Spinal cord (tissue), 10 donors: ENCODE results near the gene MORN1. TPM values are rescaled to one million over a fixed set of nuclear protein-coding genes. Genes with fewer than 3 reads are reported as not detected.

Source experiments
- DNase-seq, 6 donors: peaks; one replicate each; pipeline versions ENCODE4 v3.0.0 to v3.0.0-alpha.2; 2013 to 2015; ENCODE audit warnings: low spot score in 6 of 6, low read depth in 4 of 6
- H3K27ac ChIP-seq: one replicate; pipeline ENCODE4 v1.5.1; 2013; ENCODE audit warnings: low read depth, low read length, control low read depth
- H3K27me3 ChIP-seq: one replicate; pipeline ENCODE4 v1.6.1; 2013; ENCODE audit warnings: low read length; ENCODE audit not compliant: control insufficient read depth, insufficient read depth
- H3K36me3 ChIP-seq: one replicate; pipeline ENCODE4 v1.6.1; 2013; ENCODE audit warnings: low read length; ENCODE audit not compliant: control insufficient read depth, insufficient read depth
- H3K4me1 ChIP-seq: one replicate; pipeline ENCODE4 v1.6.1; 2013; ENCODE audit warnings: low read length; ENCODE audit not compliant: control insufficient read depth, insufficient read depth
- H3K4me3 ChIP-seq: one replicate; pipeline ENCODE4 v1.5.1; 2013; ENCODE audit warnings: low read depth, low read length, control low read depth
- H3K9me3 ChIP-seq: one replicate; pipeline ENCODE4 v1.6.1; 2013; ENCODE audit warnings: low read length; ENCODE audit not compliant: control insufficient read depth, insufficient read depth
- WGBS: methylation state at CpG from one replicate; pipeline ENCODE4 v1.1.5; 2013; ENCODE audit warnings: missing lambda C conversion rate; ENCODE audit not compliant: insufficient coverage; 5-methylcytosine and 5-hydroxymethylcytosine counted together
- polyA plus RNA-seq, 2 donors: library from polyadenylated mRNA; unstranded; fragments of 120-200 nt; gene quantifications; one replicate each; pipeline ENCODE4 v1.2.1, GENCODE V29; 2013; ENCODE audit not compliant: insufficient read length in 2 of 2
- total RNA-seq, 2 donors: library from RNA; depleted of rRNA in 1 of 2; stranded (reverse); fragments of 120-200 nt in 1 of 2; fragments of >200 nt in 1 of 2; gene quantifications; one replicate each; pipeline versions ENCODE4 v1.2.3 to v1.2.4, GENCODE V29; 2013 to 2014
- donor health status: healthy.

The MORN1 gene
- total and polyA plus RNA-seq, 4 donors = 8.4 to 17.5 (median 12.8) TPM

DNA sequence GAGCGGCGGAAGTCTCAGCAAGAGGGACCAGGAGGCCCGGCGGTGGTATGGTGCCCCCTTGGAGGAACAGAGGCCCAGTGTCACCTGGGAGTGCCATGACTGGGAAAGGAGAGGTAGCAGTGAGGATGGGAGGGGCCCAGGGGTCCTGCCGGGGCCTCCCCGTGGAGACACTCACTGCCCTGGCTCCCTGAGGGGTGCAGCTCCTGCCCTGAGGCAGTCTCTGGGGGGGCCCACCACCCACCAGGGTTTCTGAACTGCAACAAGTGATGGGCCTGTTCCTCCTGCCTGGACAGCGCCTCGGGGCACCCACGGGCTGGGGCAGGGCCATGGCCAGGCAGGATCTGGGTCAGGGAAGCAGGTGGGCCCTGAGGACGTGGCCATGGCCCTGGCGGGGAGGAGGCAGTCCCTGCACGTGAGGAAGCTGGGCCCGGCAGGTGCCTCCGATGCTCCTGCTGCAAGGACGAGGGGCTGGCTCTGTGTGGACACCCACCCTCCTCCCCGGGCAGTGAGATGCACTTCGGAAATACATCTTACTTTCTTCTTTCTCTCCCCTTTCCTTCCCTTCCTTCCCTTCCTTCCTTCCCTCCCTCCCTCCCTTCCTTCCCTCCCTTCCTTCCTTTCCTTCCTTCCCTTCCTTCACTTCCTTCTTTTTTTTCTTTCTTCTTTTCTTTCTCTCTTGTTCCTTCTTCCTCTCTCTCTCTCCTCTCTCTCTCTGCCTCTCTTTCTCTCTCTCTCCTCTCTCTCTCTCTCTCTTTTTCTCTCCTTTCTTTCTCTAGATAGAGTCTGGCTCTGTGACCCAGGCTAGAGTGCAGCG lies 66.6 kb downstream of the MORN1 start:
- Histone ChIP-seq H3K27me3 (peaks cover 5% of the 10 kb centered on the region), H3K27ac (no peak overlapping the region), H3K4me3 (no peak overlapping the region), H3K4me1 (peaks cover 70% of the 10 kb centered on the region), H3K36me3 (peaks cover 6% of the 10 kb centered on the region), H3K9me3 (no peaks in the 10 kb centered on the region)
- WGBS = 87% methylated on average over 17 of the region's 18 CpGs
- no peak for DNase-seq

DNA sequence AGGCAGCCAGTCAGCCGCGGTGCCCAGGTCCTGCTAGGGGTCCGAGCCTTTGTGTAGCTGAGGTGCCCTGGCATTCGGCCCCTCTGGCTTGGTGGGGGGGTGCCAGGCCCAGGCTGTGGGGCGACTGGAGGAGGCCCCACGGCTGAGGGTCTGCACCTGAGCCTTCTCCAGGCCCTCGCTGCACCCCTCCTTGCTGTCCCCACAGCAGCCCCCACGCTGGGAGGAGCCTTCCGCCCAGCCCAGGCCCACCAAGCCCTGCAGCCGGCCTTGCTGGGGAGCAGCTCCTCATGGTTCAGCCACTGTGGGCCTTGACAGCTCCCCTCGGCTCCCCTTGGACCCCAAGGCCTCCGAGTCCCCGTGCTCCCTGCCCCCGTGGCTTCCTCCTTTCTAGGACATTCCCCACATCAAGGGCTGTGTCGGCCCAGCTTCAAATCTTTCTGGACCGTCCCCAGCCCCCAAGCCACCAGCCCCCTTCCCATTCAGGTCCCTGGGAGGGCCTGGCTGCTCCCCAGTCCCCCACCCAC lies 67.8 kb downstream of the MORN1 start:
- peaks cover 72% of the 10 kb centered on the region for H3K4me1 ChIP-seq
- no peak overlapping the region for H3K27ac ChIP-seq
- WGBS = 83% methylated on average over 16 of the region's 16 CpGs

GRCh38 chr1:2322581-2323211 lies 68.7 kb downstream of the MORN1 start:
- peaks cover 75% of the 10 kb centered on the region for H3K4me1 ChIP-seq
- H3K27ac ChIP-seq = peak overlapping the region; percentile 69
- peaks cover 5% of the 10 kb centered on the region for H3K27me3 ChIP-seq
- H3K36me3 ChIP-seq = peaks cover 9% of the 10 kb centered on the region
- peak in 1 of 6 donors; percentile 67 for DNase-seq
- no peaks in the 10 kb centered on the region for H3K9me3 ChIP-seq
- peak overlapping the region; percentile 16 for H3K4me3 ChIP-seq
- WGBS = 30% methylated on average over 26 of the region's 41 CpGs

More for the DNA sequence above, 67.8 kb downstream of the MORN1 start:
- DNase-seq = no peak
- H3K27me3 ChIP-seq = peaks cover 5% of the 10 kb centered on the region
- no peaks in the 10 kb centered on the region for H3K9me3 ChIP-seq
- no peak overlapping the region for H3K4me3 ChIP-seq
- H3K36me3 ChIP-seq = peaks cover 6% of the 10 kb centered on the region

- H3K9me3 ChIP-seq = no peaks in the 10 kb centered on the region
- peak overlapping the region; percentile 16 for H3K4me3 ChIP-seq
- DNase-seq = peak in 3 of 6 donors; percentile 44 to 86 (median 80)
- 3% methylated on average over 25 of the region's 30 CpGs for WGBS
- H3K4me1 ChIP-seq = peaks cover 77% of the 10 kb centered on the region
- peak overlapping the region; percentile 69 for H3K27ac ChIP-seq
- H3K27me3 ChIP-seq = peaks cover 5% of the 10 kb centered on the region
- H3K36me3 ChIP-seq = peaks cover 13% of the 10 kb centered on the region
Observed at GRCh38 chr1:2322065-2322571, 69.2 kb downstream of the MORN1 start.

DNA sequence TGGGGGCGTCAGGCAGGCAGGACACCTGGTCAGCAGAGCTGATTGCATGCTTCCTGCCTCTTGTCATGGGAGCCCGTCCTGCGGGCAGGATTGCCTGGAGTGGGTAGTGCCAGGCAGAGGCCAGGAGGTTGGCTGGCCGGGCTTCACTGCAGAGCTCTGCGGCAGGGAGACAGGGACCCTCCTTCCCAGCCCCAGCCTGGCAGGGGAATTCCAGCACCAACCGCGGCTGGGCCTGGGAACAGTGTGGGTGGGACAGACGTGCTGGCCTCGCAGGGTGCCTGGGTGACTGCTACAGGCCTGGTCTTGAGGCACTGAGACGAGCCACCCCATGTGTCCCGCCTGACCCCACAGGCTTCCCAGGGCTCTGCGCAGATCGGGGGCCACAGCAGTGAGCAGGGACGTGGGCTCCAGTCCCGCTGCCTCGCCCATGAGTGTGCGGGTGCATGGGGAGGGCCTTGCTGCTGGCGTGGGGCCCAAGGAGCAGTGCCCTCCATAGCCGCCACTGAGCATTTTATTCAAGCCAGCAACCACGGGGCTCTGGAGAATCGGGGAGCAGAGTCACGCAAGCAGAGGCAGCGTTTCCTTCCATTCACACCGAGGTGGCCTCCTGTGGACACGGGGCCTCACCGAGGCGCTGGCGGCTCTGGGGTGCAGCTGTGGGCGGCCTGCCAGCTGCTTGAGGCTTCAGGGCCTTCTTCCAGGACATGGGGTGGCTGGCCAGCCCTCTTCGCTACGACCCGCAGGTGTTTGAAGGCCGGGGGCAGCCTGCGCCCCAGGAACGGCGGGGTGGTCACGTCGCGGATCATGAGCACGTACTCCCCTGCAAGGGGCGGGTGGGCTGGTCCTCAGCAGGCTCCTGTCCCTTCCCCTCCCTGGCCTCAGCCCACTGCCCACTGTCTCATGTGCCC lies 70.3 kb downstream of the MORN1 start:
- Histone ChIP-seq H3K36me3 (peaks cover 15% of the 10 kb centered on the region), H3K27me3 (peaks cover 5% of the 10 kb centered on the region), H3K4me1 (peaks cover 85% of the 10 kb centered on the region), H3K27ac (peak overlapping the region; percentile 69), H3K4me3 (no peak overlapping the region), H3K9me3 (no peaks in the 10 kb centered on the region)
- no peak for DNase-seq
- WGBS = 46% methylated on average over 33 of the region's 41 CpGs

DNA sequence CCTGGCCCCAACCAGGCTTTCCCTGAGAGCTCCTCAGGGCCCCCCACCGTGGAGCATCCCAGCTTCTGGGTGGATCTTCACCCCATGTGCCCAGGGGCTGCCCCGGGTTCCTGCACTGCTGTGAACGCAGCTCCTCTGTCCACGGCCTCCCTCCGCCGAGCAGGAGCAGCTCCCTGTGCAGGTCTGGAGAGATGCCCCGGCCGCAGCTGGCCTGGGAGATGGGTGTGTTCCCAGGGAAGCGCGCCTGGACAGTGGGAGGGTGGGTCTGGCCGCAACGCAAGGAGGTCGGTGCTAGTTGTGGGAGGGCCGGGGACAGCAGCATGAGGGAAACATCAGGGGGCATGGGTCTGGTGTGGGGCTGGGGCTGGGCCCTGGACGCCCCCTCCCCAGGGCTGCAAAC lies 71.3 kb downstream of the MORN1 start:
- H3K4me3 ChIP-seq = no peak overlapping the region
- WGBS = 86% methylated on average over 15 of the region's 15 CpGs
- peaks cover 16% of the 10 kb centered on the region for H3K36me3 ChIP-seq
- H3K4me1 ChIP-seq = peaks cover 94% of the 10 kb centered on the region
- peaks cover 5% of the 10 kb centered on the region for H3K27me3 ChIP-seq
- H3K9me3 ChIP-seq = no peaks in the 10 kb centered on the region
- no peak overlapping the region for H3K27ac ChIP-seq
- no peak for DNase-seq

GRCh38 chr1:2319291-2319690 lies 72.1 kb downstream of the MORN1 start:
- Histone ChIP-seq H3K36me3 (peaks cover 16% of the 10 kb centered on the region), H3K4me1 (peaks cover 91% of the 10 kb centered on the region), H3K27ac (no peak overlapping the region), H3K27me3 (peaks cover 2% of the 10 kb centered on the region), H3K9me3 (no peaks in the 10 kb centered on the region), H3K4me3 (no peak overlapping the region)
- no peak for DNase-seq
- WGBS = 77% methylated on average over 20 of the region's 21 CpGs

- Histone ChIP-seq H3K4me3 (no peak overlapping the region), H3K4me1 (peaks cover 91% of the 10 kb centered on the region)
- DNase-seq = peak in 1 of 6 donors; percentile 72
Observed at GRCh38 chr1:2318314-2319278, 72.8 kb downstream of the MORN1 start.

More at GRCh38 chr1:2318314-2319278, 72.8 kb downstream of the MORN1 start:
- WGBS = 70% methylated on average over 31 of the region's 41 CpGs
- H3K27ac ChIP-seq = no peak overlapping the region
- H3K9me3 ChIP-seq = no peaks in the 10 kb centered on the region
- peaks cover 16% of the 10 kb centered on the region for H3K36me3 ChIP-seq
- H3K27me3 ChIP-seq = peaks cover 2% of the 10 kb centered on the region
